CD4-positive, alpha-beta T cell treated with Interleukin-12 subunit alpha and Interleukin-12 subunit beta, for 1 hour (primary cell): ENCODE measurements around the gene FGGY.
"Not testable (repeated sequence)": the region's sequence is repeated elsewhere in the genome, so short reads cannot be mapped to it uniquely, and the experiment has no call there.

Source experiments
- DNase-seq: peaks from one replicate; pipeline ENCODE4 v3.0.0-alpha.2; 2020

The FGGY gene

GRCh38 chr1:59452559-59452958, 155.7 kb downstream of the FGGY start:
- DNase-seq: no peak

- no peak for DNase-seq
Observed at GRCh38 chr1:59453297-59453968, 156.5 kb downstream of the FGGY start.

GRCh38 chr1:59455206-59455605, 158.3 kb downstream of the FGGY start:
- no peak for DNase-seq

GRCh38 chr1:59457786-59458185, 160.9 kb downstream of the FGGY start:
- no peak for DNase-seq

GRCh38 chr1:59458884-59459283, 162.0 kb downstream of the FGGY start:
- DNase-seq: no peak

- DNase-seq: not testable (repeated sequence)
Observed at GRCh38 chr1:59462942-59463341, 166.0 kb downstream of the FGGY start.

- not testable (repeated sequence) for DNase-seq
Observed at GRCh38 chr1:59465478-59465877, 168.6 kb downstream of the FGGY start.

- DNase-seq: no peak
Observed at GRCh38 chr1:59468828-59469428, 172.0 kb downstream of the FGGY start.

- DNase-seq: not testable (repeated sequence)
Observed at GRCh38 chr1:59471991-59472570, 175.2 kb downstream of the FGGY start.

GRCh38 chr1:59473831-59474230, 176.9 kb downstream of the FGGY start:
- DNase-seq: no peak

- no peak for DNase-seq
Observed at GRCh38 chr1:59474496-59474895, 177.6 kb downstream of the FGGY start.

GRCh38 chr1:59475737-59476136, 178.8 kb downstream of the FGGY start:
- DNase-seq: no peak

- no peak for DNase-seq
Observed at GRCh38 chr1:59477286-59477685, 180.4 kb downstream of the FGGY start.

- DNase-seq: no peak
Observed at GRCh38 chr1:59477867-59478266, 181.0 kb downstream of the FGGY start.

- DNase-seq: no peak
Observed at GRCh38 chr1:59478822-59479221, 181.9 kb downstream of the FGGY start.

GRCh38 chr1:59480188-59480888, 183.4 kb downstream of the FGGY start:
- DNase-seq: no peak

GRCh38 chr1:59481881-59482505, 185.1 kb downstream of the FGGY start:
- DNase-seq: no peak

GRCh38 chr1:59482986-59483385, 186.1 kb downstream of the FGGY start:
- DNase-seq: no peak

- DNase-seq: no peak
Observed at GRCh38 chr1:59484096-59484495, 187.2 kb downstream of the FGGY start.

GRCh38 chr1:59485171-59485570, 188.3 kb downstream of the FGGY start:
- DNase-seq: no peak

- DNase-seq: no peak
Observed at GRCh38 chr1:59485949-59486348, 189.1 kb downstream of the FGGY start.

- DNase-seq: no peak
Observed at GRCh38 chr1:59486615-59487014, 189.7 kb downstream of the FGGY start.

- DNase-seq: no peak
Observed at GRCh38 chr1:59487335-59488031, 190.6 kb downstream of the FGGY start.
